PFSK-1 (cell line): ENCODE measurements around the gene TESK1.

Experiments
- REST ChIP-seq, 2 experiments: IDR thresholded peaks; 2 replicates each; pipeline versions ENCODE4 v1.6.1 to v1.8.0; 2011 to 2012; ENCODE audit warnings: low read depth in 2 of 2, low read length in 2 of 2, control low read depth in 1 of 2, inconsistent platforms in 1 of 2, mild to moderate bottlenecking in 1 of 2, moderate library complexity in 1 of 2; ENCODE audit not compliant: insufficient read depth in 1 of 2
- TAF1 ChIP-seq: IDR thresholded peaks from 2 replicates; pipeline ENCODE4 v1.6.1; 2012; ENCODE audit warnings: low read length, control low read depth, borderline replicate concordance; ENCODE audit not compliant: insufficient read depth

- TF ChIP-seq REST (IDR thresholded peaks at IDR 0.05; ENCODE audit: insufficient read depth in 1 of 2, low read depth in 2 of 2, low read length in 2 of 2) (no peak), TAF1 (no peak)
Observed at GRCh38 chr9:35594471-35594870, 10.6 kb upstream of the TESK1 start.
